ENCODE data around the gene LIPC.

- TF ChIP-seq, protein P1, sequence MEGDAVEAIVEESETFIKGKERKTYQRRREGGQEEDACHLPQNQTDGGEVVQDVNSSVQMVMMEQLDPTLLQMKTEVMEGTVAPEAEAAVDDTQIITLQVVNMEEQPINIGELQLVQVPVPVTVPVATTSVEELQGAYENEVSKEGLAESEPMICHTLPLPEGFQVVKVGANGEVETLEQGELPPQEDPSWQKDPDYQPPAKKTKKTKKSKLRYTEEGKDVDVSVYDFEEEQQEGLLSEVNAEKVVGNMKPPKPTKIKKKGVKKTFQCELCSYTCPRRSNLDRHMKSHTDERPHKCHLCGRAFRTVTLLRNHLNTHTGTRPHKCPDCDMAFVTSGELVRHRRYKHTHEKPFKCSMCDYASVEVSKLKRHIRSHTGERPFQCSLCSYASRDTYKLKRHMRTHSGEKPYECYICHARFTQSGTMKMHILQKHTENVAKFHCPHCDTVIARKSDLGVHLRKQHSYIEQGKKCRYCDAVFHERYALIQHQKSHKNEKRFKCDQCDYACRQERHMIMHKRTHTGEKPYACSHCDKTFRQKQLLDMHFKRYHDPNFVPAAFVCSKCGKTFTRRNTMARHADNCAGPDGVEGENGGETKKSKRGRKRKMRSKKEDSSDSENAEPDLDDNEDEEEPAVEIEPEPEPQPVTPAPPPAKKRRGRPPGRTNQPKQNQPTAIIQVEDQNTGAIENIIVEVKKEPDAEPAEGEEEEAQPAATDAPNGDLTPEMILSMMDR (optimal IDR thresholded peaks at IDR 0.05 in 1 of 3, IDR thresholded peaks at IDR 0.05 in 1 of 3, conservative IDR thresholded peaks at IDR 0.05 in 1 of 3; ENCODE audit: extremely low read depth in 1 of 3, insufficient read depth in 2 of 3, low read length in 3 of 3) = no peak
- no peak for TF ChIP-seq EZH2 (IDR thresholded peaks at IDR 0.05; ENCODE audit: low read length)
Observed at GRCh38 chr15:58553365-58553918, 121.7 kb downstream of the LIPC start.
